ENCODE results near the gene PPARGC1A. TPM values are rescaled to one million over a fixed set of nuclear protein-coding genes. Genes with fewer than 3 reads are reported as not detected.

PPARGC1A gene
- total and polyA plus RNA-seq, 2 donors (not counting 3 experiments of a cell fraction or from before 2014, with no cell fraction given): not detected

DNA sequence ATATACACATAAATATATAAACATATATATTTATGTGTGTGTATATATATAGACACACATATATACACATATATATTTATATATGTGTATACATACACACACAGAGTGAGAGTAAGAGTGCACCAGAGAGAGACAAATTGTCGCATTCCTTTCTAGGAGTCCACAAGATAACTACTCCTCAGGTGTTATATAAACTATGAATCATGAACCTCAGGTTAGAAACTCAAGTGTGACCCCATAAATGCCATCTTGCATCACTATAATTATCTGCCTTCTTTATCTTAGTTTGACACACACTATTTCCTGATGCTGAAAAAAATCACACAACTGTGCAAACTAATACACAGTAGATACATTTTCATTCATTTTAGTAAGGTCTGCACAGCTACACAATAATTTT lies 135.2 kb downstream of the PPARGC1A start:
- dilution Hi-C loops (cut with MboI; ENCODE audit: extremely low pct_ligation_motif_present, low sequenced_read_pairs): no loop called here
- Histone ChIP-seq H3K79me2 (ENCODE audit: control insufficient read depth, insufficient read depth, low read length) (no peaks in the 10 kb centered on the region), H3K4me2 (ENCODE audit: insufficient read depth, low read length) (no peak overlapping the region), H3K27ac (ENCODE audit: insufficient read depth, low read depth, low read length) (no peak overlapping the region), H4K20me1 (replicated peaks; ENCODE audit: control insufficient read depth, extremely low read depth, insufficient read depth, low read length) (no peaks in the 10 kb centered on the region), H3K9ac (replicated peaks; ENCODE audit: extremely low read depth, insufficient read depth, low read length) (no peak overlapping the region), H3K9me1 (replicated peaks; ENCODE audit: control insufficient read depth, extremely low read depth, insufficient read depth, low read length) (no peaks in the 10 kb centered on the region), H3K9me3 (replicated peaks; ENCODE audit: control insufficient read depth, insufficient read depth, low read length) (peaks cover 2% of the 10 kb centered on the region), H3K4me1 (ENCODE audit: control insufficient read depth, extremely low read depth, insufficient read depth, low read length) (no peaks in the 10 kb centered on the region), H2AFZ (ENCODE audit: low read depth, low read length) (no peak overlapping the region), H3K27me3 (ENCODE audit: control insufficient read depth in 2 of 2, insufficient read depth in 2 of 2, low read length in 2 of 2) (no peaks in the 10 kb centered on the region), H3K36me3 (ENCODE audit: control insufficient read depth in 2 of 2, extremely low read depth in 1 of 2, insufficient read depth in 2 of 2, low read length in 2 of 2) (no peaks in the 10 kb centered on the region), H3K4me3 (replicated peaks in 1 of 3; ENCODE audit: insufficient read depth in 1 of 3, low read depth in 1 of 3, low read length in 3 of 3) (no peak overlapping the region)
- BruUV-seq (replicated peaks): no TSS peak
- FAIRE-seq (no peak), DNase-seq (ENCODE audit: low read depth, low spot score) (no peak)
- TF ChIP-seq FOS (IDR thresholded peaks at IDR 0.05; ENCODE audit: borderline replicate concordance, insufficient read depth, low read length) (no peak), GATA2 (IDR thresholded peaks at IDR 0.05; ENCODE audit: insufficient read depth, insufficient read length, low read depth, low read length) (no peak), POLR2A (IDR thresholded peaks at IDR 0.05; ENCODE audit: low read depth, low read length) (no peak), POLR2AphosphoS5 (IDR thresholded peaks at IDR 0.05; ENCODE audit: insufficient read depth, low read depth, low read length) (no peak), MYC (IDR thresholded peaks at IDR 0.05; ENCODE audit: low read depth, low read length) (no peak), EZH2 (IDR thresholded peaks at IDR 0.05; ENCODE audit: borderline replicate concordance, low read depth, low read length, severe bottlenecking) (no peak), JUN (IDR thresholded peaks at IDR 0.05; ENCODE audit: borderline replicate concordance, insufficient read depth, insufficient read length, low read depth) (no peak)
- TF ChIP-seq, protein P1, sequence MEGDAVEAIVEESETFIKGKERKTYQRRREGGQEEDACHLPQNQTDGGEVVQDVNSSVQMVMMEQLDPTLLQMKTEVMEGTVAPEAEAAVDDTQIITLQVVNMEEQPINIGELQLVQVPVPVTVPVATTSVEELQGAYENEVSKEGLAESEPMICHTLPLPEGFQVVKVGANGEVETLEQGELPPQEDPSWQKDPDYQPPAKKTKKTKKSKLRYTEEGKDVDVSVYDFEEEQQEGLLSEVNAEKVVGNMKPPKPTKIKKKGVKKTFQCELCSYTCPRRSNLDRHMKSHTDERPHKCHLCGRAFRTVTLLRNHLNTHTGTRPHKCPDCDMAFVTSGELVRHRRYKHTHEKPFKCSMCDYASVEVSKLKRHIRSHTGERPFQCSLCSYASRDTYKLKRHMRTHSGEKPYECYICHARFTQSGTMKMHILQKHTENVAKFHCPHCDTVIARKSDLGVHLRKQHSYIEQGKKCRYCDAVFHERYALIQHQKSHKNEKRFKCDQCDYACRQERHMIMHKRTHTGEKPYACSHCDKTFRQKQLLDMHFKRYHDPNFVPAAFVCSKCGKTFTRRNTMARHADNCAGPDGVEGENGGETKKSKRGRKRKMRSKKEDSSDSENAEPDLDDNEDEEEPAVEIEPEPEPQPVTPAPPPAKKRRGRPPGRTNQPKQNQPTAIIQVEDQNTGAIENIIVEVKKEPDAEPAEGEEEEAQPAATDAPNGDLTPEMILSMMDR (IDR thresholded peaks at IDR 0.05; ENCODE audit: extremely low read depth in 1 of 2, insufficient read depth in 1 of 2, low read depth in 1 of 2, low read length in 2 of 2): no peak
- TF ChIP-seq, protein P2, sequence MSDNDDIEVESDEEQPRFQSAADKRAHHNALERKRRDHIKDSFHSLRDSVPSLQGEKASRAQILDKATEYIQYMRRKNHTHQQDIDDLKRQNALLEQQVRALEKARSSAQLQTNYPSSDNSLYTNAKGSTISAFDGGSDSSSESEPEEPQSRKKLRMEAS (IDR thresholded peaks at IDR 0.05; ENCODE audit: insufficient read depth, insufficient read length): no peak
- ChIA-PET CTCF (no interaction called here), POLR2A (no interaction called here)
- intact Hi-C loops (cut with micrococcal nuclease): no loop called here
